ENCODE data around the gene GPR18.

DNA sequence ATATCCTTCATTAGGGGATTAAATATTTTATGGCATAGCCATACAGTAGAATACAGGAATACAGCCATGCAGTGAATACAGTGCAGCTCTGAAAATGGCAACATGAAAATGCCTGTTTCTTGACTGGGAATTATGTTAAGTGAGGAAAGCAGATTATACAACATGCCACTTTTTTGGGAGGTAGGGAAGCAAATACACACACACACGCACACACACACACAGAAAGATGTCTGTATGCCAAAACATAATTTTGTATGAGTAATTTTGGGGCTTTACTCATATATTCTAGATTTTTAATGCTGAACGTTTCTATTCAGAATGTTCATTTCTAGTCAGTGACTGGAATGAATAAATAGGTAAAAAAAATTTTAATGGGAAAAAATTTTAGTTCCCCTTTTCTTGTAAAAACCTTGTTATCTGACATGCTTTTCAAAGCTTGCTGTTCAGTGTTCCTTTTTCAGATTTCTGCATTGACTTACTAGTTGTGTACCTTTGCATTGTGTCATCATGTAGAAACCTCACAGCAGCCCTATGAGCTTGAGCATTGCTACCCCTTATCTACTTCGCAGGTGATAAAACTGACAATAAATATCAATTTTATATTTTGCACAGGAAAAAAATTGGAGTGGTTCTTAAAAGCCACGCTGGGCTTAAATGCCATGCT, 41.2 kb upstream of the GPR18 start:
- no peak for TF ChIP-seq POLR2A (IDR thresholded peaks at IDR 0.05)
- TF ChIP-seq, protein P1, sequence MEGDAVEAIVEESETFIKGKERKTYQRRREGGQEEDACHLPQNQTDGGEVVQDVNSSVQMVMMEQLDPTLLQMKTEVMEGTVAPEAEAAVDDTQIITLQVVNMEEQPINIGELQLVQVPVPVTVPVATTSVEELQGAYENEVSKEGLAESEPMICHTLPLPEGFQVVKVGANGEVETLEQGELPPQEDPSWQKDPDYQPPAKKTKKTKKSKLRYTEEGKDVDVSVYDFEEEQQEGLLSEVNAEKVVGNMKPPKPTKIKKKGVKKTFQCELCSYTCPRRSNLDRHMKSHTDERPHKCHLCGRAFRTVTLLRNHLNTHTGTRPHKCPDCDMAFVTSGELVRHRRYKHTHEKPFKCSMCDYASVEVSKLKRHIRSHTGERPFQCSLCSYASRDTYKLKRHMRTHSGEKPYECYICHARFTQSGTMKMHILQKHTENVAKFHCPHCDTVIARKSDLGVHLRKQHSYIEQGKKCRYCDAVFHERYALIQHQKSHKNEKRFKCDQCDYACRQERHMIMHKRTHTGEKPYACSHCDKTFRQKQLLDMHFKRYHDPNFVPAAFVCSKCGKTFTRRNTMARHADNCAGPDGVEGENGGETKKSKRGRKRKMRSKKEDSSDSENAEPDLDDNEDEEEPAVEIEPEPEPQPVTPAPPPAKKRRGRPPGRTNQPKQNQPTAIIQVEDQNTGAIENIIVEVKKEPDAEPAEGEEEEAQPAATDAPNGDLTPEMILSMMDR (IDR thresholded peaks at IDR 0.05), result no peak
- TF ChIP-seq EP300 (IDR thresholded peaks at IDR 0.05), result no peak
